BLaER1 treated with 17β-estradiol and CSF1 and Interleukin-3, amounts not matched to agents 10 nM and 100 nM (cell line): Measurements from ENCODE around the gene SNAPC2.
"Not testable (repeated sequence)": the region's sequence is repeated elsewhere in the genome, so short reads cannot be mapped to it uniquely, and the experiment has no call there.

Source experiments
- H3K27ac ChIP-seq, 11 experiments: shearing (Covaris generic); formaldehyde crosslinking; 2 replicates each; pipeline ENCODE4 v1.8.1; 2022
- H3K27me3 ChIP-seq, 11 experiments: shearing (Covaris generic); formaldehyde crosslinking; 2 replicates each; pipeline ENCODE4 v1.8.1; 2022
- H3K36me3 ChIP-seq, 11 experiments: shearing (Covaris generic); formaldehyde crosslinking; 2 replicates each; pipeline ENCODE4 v1.8.1; 2022
- H3K4me1 ChIP-seq, 10 experiments: shearing (Covaris generic); formaldehyde crosslinking; 2 replicates each; pipeline ENCODE4 v1.8.1; 2022
- H3K4me2 ChIP-seq, 11 experiments: shearing (Covaris generic); formaldehyde crosslinking; 2 replicates each; pipeline ENCODE4 v1.8.1; 2022
- H3K4me3 ChIP-seq, 10 experiments: shearing (Covaris generic); formaldehyde crosslinking; 2 replicates each; pipeline ENCODE4 v1.8.1; 2022
- H3K9ac ChIP-seq, 11 experiments: shearing (Covaris generic); formaldehyde crosslinking; 2 replicates each; pipeline ENCODE4 v1.8.1; 2022
- H3K9me3 ChIP-seq, 11 experiments: shearing (Covaris generic); formaldehyde crosslinking; replicated peaks in 1 of 11; 2 replicates each; pipeline ENCODE4 v1.8.1; 2022
- H4K20me1 ChIP-seq, 11 experiments: shearing (Covaris generic); formaldehyde crosslinking; 2 replicates each; pipeline ENCODE4 v1.8.1; 2022
- Cebpa-rat ChIP-seq, 11 experiments: shearing (Covaris generic); IDR thresholded peaks; 2 replicates each; pipeline ENCODE4 v1.8.1; 2022

Gene SNAPC2

GRCh38 chr19:7914598-7915045 is 5.5 kb upstream of the SNAPC2 start, which contains the start of gene TGFBR3L:
Gene TGFBR3L, plus strand, starts transcription at chr19:7914830.
- H3K9me3 ChIP-seq = no peaks in the 10 kb centered on the region
- H3K4me3 ChIP-seq = peak within 1 kb of the TSS in 9 of 10 experiments; percentile 49 to 68 (median 56); a peak in 14 of 20 replicates
- H3K9ac ChIP-seq = peak within 1 kb of the TSS in 4 of 11 experiments; percentile 38 to 66 (median 62); a peak in 5 of 22 replicates
- H3K4me1 ChIP-seq = peaks cover 53 to 88% (median 76%) of the 10 kb centered on the region in 10 experiments
- peaks cover 51 to 98% (median 86%) of the 10 kb centered on the region in 11 experiments for H4K20me1 ChIP-seq
- no peak for TF ChIP-seq Cebpa-rat (IDR thresholded peaks at IDR 0.05)
- peaks cover 20 to 49% (median 30%) of the 10 kb centered on the region in 11 experiments for H3K36me3 ChIP-seq
- peaks cover 68 to 79% (median 71%) of the 10 kb centered on the region in 11 experiments for H3K27me3 ChIP-seq
- peak within 1 kb of the TSS; percentile 85 to 100 (median 90) for H3K4me2 ChIP-seq
- H3K27ac ChIP-seq = no peak within 1 kb of the TSS

- Histone ChIP-seq H3K4me3 (peak overlapping the region; percentile 49 to 68 (median 54)), H3K9ac (peak overlapping the region in 9 of 11 experiments; percentile 38 to 70 (median 60); a peak in 15 of 22 replicates), H3K4me2 (peak overlapping the region; percentile 79 to 100 (median 90))
These were observed 4.7 kb upstream of the SNAPC2 start for GRCh38 chr19:7915250-7916102.

GRCh38 chr19:7916103-7916954 is 3.8 kb upstream of the SNAPC2 start:
- Histone ChIP-seq H3K27me3 (peaks cover 71 to 82% (median 75%) of the 10 kb centered on the region in 11 experiments), H3K4me1 (peaks cover 56 to 80% (median 68%) of the 10 kb centered on the region in 10 experiments)

More at GRCh38 chr19:7915250-7916102, 4.7 kb upstream of the SNAPC2 start:
- Histone ChIP-seq H3K9me3 (no peaks in the 10 kb centered on the region), H3K4me1 (peaks cover 56 to 83% (median 72%) of the 10 kb centered on the region in 10 experiments), H3K36me3 (peaks cover 14 to 40% (median 23%) of the 10 kb centered on the region in 11 experiments), H4K20me1 (peaks cover 42 to 92% (median 78%) of the 10 kb centered on the region in 11 experiments), H3K27ac (no peak overlapping the region), H3K27me3 (peaks cover 71 to 82% (median 75%) of the 10 kb centered on the region in 11 experiments)
- TF ChIP-seq Cebpa-rat (IDR thresholded peaks at IDR 0.05) = no peak

GRCh38 chr19:7916955-7917266 is 3.2 kb upstream of the SNAPC2 start:
- Histone ChIP-seq H3K4me2 (peak overlapping the region; percentile 79 to 100 (median 90)), H3K27ac (no peak overlapping the region), H3K4me3 (peak overlapping the region; percentile 49 to 68 (median 54)), H4K20me1 (peaks cover 28 to 88% (median 74%) of the 10 kb centered on the region in 11 experiments), H3K9me3 (no peaks in the 10 kb centered on the region), H3K36me3 (peaks cover 2 to 30% (median 10%) of the 10 kb centered on the region in 11 experiments), H3K9ac (peak overlapping the region in 10 of 11 experiments; percentile 8 to 70 (median 50); a peak in 16 of 22 replicates), H3K27me3 (peaks cover 71 to 77% (median 75%) of the 10 kb centered on the region in 11 experiments), H3K4me1 (peaks cover 56 to 80% (median 68%) of the 10 kb centered on the region in 10 experiments)
- no peak for TF ChIP-seq Cebpa-rat (IDR thresholded peaks at IDR 0.05)

More at GRCh38 chr19:7916103-7916954, 3.8 kb upstream of the SNAPC2 start:
- Histone ChIP-seq H4K20me1 (peaks cover 34 to 88% (median 74%) of the 10 kb centered on the region in 11 experiments), H3K36me3 (peaks cover 6 to 32% (median 14%) of the 10 kb centered on the region in 11 experiments), H3K27ac (no peak overlapping the region), H3K4me2 (peak overlapping the region; percentile 79 to 100 (median 90)), H3K4me3 (peak overlapping the region; percentile 49 to 68 (median 54)), H3K9ac (peak overlapping the region; percentile 8 to 70 (median 54); a peak in 19 of 22 replicates), H3K9me3 (no peaks in the 10 kb centered on the region)
- TF ChIP-seq Cebpa-rat (IDR thresholded peaks at IDR 0.05) = no peak

GRCh38 chr19:7917267-7918061 is 2.7 kb upstream of the SNAPC2 start:
- no peak for TF ChIP-seq Cebpa-rat (IDR thresholded peaks at IDR 0.05)
- Histone ChIP-seq H3K27me3 (peaks cover 71 to 75% (median 74%) of the 10 kb centered on the region in 11 experiments), H3K36me3 (peaks cover 7 to 31% (median 12%) of the 10 kb centered on the region in 11 experiments), H3K4me1 (peaks cover 58 to 79% (median 67%) of the 10 kb centered on the region in 10 experiments), H3K9ac (peak overlapping the region; percentile 9 to 70 (median 45); a peak in 19 of 22 replicates), H3K27ac (no peak overlapping the region), H3K4me2 (peak overlapping the region; percentile 79 to 100 (median 90)), H4K20me1 (peaks cover 24 to 89% (median 75%) of the 10 kb centered on the region in 11 experiments; a peak in 21 of 22 replicates), H3K9me3 (no peaks in the 10 kb centered on the region), H3K4me3 (peak overlapping the region; percentile 49 to 68 (median 54))

GRCh38 chr19:7918062-7918614 is 2.0 kb upstream of the SNAPC2 start:
- peak overlapping the region in 9 of 10 experiments; percentile 49 to 68 (median 56); a peak in 17 of 20 replicates for H3K4me3 ChIP-seq
- peak overlapping the region in 9 of 11 experiments; percentile 9 to 70 (median 45); a peak in 11 of 22 replicates for H3K9ac ChIP-seq
- peak overlapping the region; percentile 79 to 100 (median 90) for H3K4me2 ChIP-seq
- H3K4me1 ChIP-seq = peaks cover 55 to 73% (median 64%) of the 10 kb centered on the region in 10 experiments
- H3K9me3 ChIP-seq, H3K27ac ChIP-seq: not testable (repeated sequence)
- H3K36me3 ChIP-seq = peaks cover 13 to 32% (median 18%) of the 10 kb centered on the region in 11 experiments
- peaks cover 17 to 90% (median 75%) of the 10 kb centered on the region in 11 experiments; a peak in 21 of 22 replicates for H4K20me1 ChIP-seq
- H3K27me3 ChIP-seq = peaks cover 67 to 69% (median 68%) of the 10 kb centered on the region in 11 experiments

- Histone ChIP-seq H4K20me1 (peaks cover 10 to 90% (median 75%) of the 10 kb centered on the region in 11 experiments; a peak in 21 of 22 replicates), H3K27me3 (peaks cover 60 to 63% (median 62%) of the 10 kb centered on the region in 11 experiments), H3K4me3 (peak overlapping the region in 4 of 10 experiments; percentile 44 to 69 (median 60); a peak in 4 of 20 replicates), H3K4me1 (peaks cover 60 to 74% (median 69%) of the 10 kb centered on the region in 10 experiments), H3K36me3 (peaks cover 13 to 30% (median 18%) of the 10 kb centered on the region in 11 experiments), H3K4me2 (peak overlapping the region; percentile 80 to 100 (median 92); a peak in 19 of 22 replicates), H3K27ac (no peak overlapping the region), H3K9ac (no peak overlapping the region), H3K9me3 (no peaks in the 10 kb centered on the region)
- no peak for TF ChIP-seq Cebpa-rat (IDR thresholded peaks at IDR 0.05)
These were observed 1.3 kb upstream of the SNAPC2 start for GRCh38 chr19:7918615-7919421.
